Testis (tissue), 3 donors: ENCODE measurements around the gene PDCD10. TPM values are rescaled to one million over a fixed set of nuclear protein-coding genes. Genes with fewer than 3 reads are reported as not detected.

ENCODE experiments used
- DNase-seq: peaks from one replicate; pipeline ENCODE4 v3.0.0-alpha.2; 2019
- H3K27ac ChIP-seq, 2 donors: fragments of 200-600 bp; sonication (generic); one replicate each; pipeline ENCODE4 v1.5.1; 2019
- H3K27me3 ChIP-seq: fragments of 200-600 bp; sonication (generic); one replicate; pipeline ENCODE4 v1.5.1; 2019
- H3K36me3 ChIP-seq: fragments of 200-600 bp; sonication (generic); one replicate; pipeline ENCODE4 v1.5.1; 2017; ENCODE audit warnings: low read depth; ENCODE audit errors: missing control alignments
- H3K4me1 ChIP-seq: fragments of 200-600 bp; sonication (generic); one replicate; pipeline ENCODE4 v1.5.1; 2019
- H3K4me3 ChIP-seq, 2 donors: fragments of 200-600 bp; sonication (generic); one replicate each; pipeline ENCODE4 v1.5.1; 2017 to 2019
- H3K9me3 ChIP-seq: fragments of 200-600 bp; sonication (generic); one replicate; pipeline ENCODE4 v1.5.1; 2017
- CTCF ChIP-seq, 3 experiments: fragments of 450-650 bp in 2 of 3; fragments of 200-600 bp in 1 of 3; sonication (generic) in 1 of 3; IDR thresholded peaks; one replicate each; pipeline ENCODE4 v1.5.1; 2016 to 2019; ENCODE audit warnings: antibody characterized with exemption in 3 of 3, mild to moderate bottlenecking in 2 of 3, moderate library complexity in 1 of 3
- POLR2A ChIP-seq: fragments of 450-650 bp; IDR thresholded peaks from one replicate; pipeline ENCODE4 v1.6.1; 2017; ENCODE audit warnings: antibody characterized with exemption, mild to moderate bottlenecking, moderate library complexity
- WGBS, 2 donors: methylation state at CpG; one replicate each; pipeline ENCODE4 v1.1.5; 2018; 5-methylcytosine and 5-hydroxymethylcytosine counted together
- intact Hi-C: fragments of 100-400 bp; cut with DNase I; formaldehyde crosslinking; loops from one replicate; pipeline ENCODE4 v1.15.1; 2023; ENCODE audit warnings: low total_unique reads
- polyA plus RNA-seq: library from polyadenylated mRNA; stranded (reverse); fragments of 350-450 nt; fragmentation: Illumina TruSeq; extraction: RNeasy Lipid Tissue Mini Kit (QIAGEN cat#74804); gene quantifications from one replicate; pipeline ENCODE4 v1.2.3, GENCODE V29; 2014; ENCODE audit warnings: low read depth, low replicate concordance; ENCODE audit not compliant: insufficient read depth
- total RNA-seq, 2 donors: library from RNA; depleted of rRNA; stranded (reverse); fragments of >200 nt; gene quantifications; one replicate each; pipeline ENCODE4 v1.2.3, GENCODE V29; 2016

Gene PDCD10
- total and polyA plus RNA-seq, 3 donors from 2014 or later = 59.4 to 64.7 (median 62.8) TPM

DNA sequence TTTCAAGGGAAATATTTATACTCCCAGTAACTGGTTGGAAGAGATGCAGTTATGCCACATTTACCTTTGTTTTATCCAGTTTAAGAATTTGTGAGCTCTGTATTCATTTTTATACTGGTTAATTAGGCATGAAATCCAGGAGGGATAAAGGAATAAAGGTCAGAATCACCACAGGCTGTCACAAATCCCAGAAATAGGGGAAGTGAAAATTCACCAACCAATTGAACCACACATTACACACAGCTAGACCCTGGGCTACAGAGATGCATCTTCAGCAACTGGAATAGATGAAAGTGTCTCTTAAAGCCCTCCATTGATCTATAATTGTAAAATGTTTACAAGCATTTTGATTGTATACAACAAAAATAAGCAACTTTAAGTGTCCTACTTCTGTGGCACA is 19.4 kb upstream of the PDCD10 start:
- TF ChIP-seq POLR2A = no peak
- TF ChIP-seq CTCF (IDR thresholded peaks at IDR 0.05) = no peak
- DNase-seq = no peak
- intact Hi-C loops = no loop called here

GRCh38 chr3:167750272-167750971 is 15.7 kb upstream of the PDCD10 start:
- TF ChIP-seq POLR2A = no peak
- TF ChIP-seq CTCF (IDR thresholded peaks at IDR 0.05) = no peak
- WGBS, 2 donors = 67 to 73% methylated on average over 3 of the region's 3 CpGs
- H3K27me3 ChIP-seq = no peaks in the 10 kb centered on the region
- H3K4me1 ChIP-seq = no peaks in the 10 kb centered on the region
- no peaks in the 10 kb centered on the region for H3K36me3 ChIP-seq
- intact Hi-C loops = no loop called here
- no peaks in the 10 kb centered on the region for H3K9me3 ChIP-seq
- DNase-seq = no peak
- no peak overlapping the region for H3K4me3 ChIP-seq
- H3K27ac ChIP-seq = no peak overlapping the region

More for the DNA sequence above, 19.4 kb upstream of the PDCD10 start:
- Histone ChIP-seq H3K27me3 (no peaks in the 10 kb centered on the region), H3K36me3 (no peaks in the 10 kb centered on the region), H3K4me1 (no peaks in the 10 kb centered on the region), H3K27ac (no peak overlapping the region), H3K9me3 (no peaks in the 10 kb centered on the region), H3K4me3 (no peak overlapping the region)

DNA sequence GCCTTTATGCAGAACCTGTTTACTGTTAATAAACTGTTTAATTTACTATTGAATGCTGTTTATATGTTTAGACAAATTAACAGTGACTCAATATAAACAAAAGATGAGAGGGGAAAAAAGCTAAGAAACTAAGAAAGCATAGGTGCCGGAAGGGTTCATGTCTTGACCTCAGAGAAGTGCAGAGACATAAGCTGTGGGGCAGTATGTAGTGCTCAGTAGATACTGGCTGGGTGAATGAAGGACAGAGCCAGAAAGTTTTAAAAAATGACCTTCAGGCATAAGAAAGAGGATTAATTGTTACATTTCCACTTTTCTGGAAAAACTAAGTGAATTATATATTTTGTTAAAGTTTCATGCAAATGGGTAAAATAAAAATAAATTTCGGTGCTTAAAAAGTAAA is 15.0 kb upstream of the PDCD10 start:
- no peaks in the 10 kb centered on the region for H3K4me1 ChIP-seq
- H3K27me3 ChIP-seq = no peaks in the 10 kb centered on the region
- H3K27ac ChIP-seq = no peak overlapping the region
- 76 to 88% methylated on average over 2 of the region's 2 CpGs for WGBS, 2 donors
- no peaks in the 10 kb centered on the region for H3K9me3 ChIP-seq
- H3K4me3 ChIP-seq = no peak overlapping the region
- TF ChIP-seq CTCF (IDR thresholded peaks at IDR 0.05) (no peak), POLR2A (no peak)
- no peaks in the 10 kb centered on the region for H3K36me3 ChIP-seq
- DNase-seq = no peak
- intact Hi-C loops = no loop called here

DNA sequence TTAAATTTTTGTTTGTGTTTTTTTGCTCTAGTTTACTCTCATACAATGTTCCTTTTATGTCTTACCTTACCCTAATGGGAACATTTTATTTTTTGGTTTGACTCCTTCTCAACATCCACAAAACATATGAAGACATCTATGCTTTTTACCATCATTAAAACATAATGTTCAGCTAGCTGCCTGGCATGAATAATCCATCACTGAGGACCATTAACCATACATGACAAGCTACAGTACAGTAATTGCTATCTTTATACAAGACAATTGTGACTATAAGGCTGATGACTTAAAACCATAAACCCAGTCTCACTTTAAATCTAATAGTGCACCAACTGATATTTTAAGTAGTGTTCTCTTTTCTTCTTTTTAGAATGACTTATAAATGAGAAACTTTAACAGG is 14.5 kb upstream of the PDCD10 start:
- no peak overlapping the region for H3K27ac ChIP-seq
- H3K36me3 ChIP-seq = no peaks in the 10 kb centered on the region
- DNase-seq = no peak
- H3K4me3 ChIP-seq = no peak overlapping the region
- H3K4me1 ChIP-seq = no peaks in the 10 kb centered on the region
- intact Hi-C loops = no loop called here
- no peak for TF ChIP-seq CTCF (IDR thresholded peaks at IDR 0.05)
- TF ChIP-seq POLR2A = no peak
- no peaks in the 10 kb centered on the region for H3K9me3 ChIP-seq
- no peaks in the 10 kb centered on the region for H3K27me3 ChIP-seq

GRCh38 chr3:167743799-167744198 is 9.1 kb upstream of the PDCD10 start:
- Histone ChIP-seq H3K27ac (no peak overlapping the region), H3K9me3 (no peaks in the 10 kb centered on the region), H3K4me3 (no peak overlapping the region), H3K4me1 (no peaks in the 10 kb centered on the region), H3K27me3 (no peaks in the 10 kb centered on the region), H3K36me3 (no peaks in the 10 kb centered on the region)
- intact Hi-C loops = no loop called here
- no peak for TF ChIP-seq CTCF (IDR thresholded peaks at IDR 0.05)
- no peak for DNase-seq
- WGBS, 2 donors = 92 to 93% methylated on average over 2 of the region's 2 CpGs
